A549 treated with AZD9567 at 1 μM for 4 hours (cell line): ENCODE data around the gene PCDHGA2. TPM values are rescaled to one million over a fixed set of nuclear protein-coding genes. Genes with fewer than 3 reads are reported as not detected.

Source experiments
- total RNA-seq: library from RNA; stranded (reverse); fragments of 200-300 nt; extraction: Qiagen RNA extraction; gene quantifications from 5 replicates; pipeline ENCODE4 v1.2.3, GENCODE V29; 2022; ENCODE audit not compliant: insufficient read depth

PCDHGA2 gene
- total RNA-seq = 0.42 to 1.1 TPM (median 0.53 TPM) in 5 replicates

GRCh38 chr5:141338538-141339306 lies at the start of gene PCDHGA2:
PCDHGA2 (plus strand) TSS chr5:141338760.

GRCh38 chr5:141303756-141304155 lies 34.8 kb upstream of the PCDHGA2 start, which contains the start of gene SLC25A2:
SLC25A2 (minus strand) TSS chr5:141304049; CDS start chr5:141303865, 184 bp downstream.

GRCh38 chr5:141320225-141321169 lies 18.1 kb upstream of the PCDHGA2 start, which contains the start of gene TAF7:
TAF7 (minus strand) TSS chr5:141320784; CDS start chr5:141320044, 740 bp downstream.

GRCh38 chr5:141330299-141331080 lies 8.1 kb upstream of the PCDHGA2 start, which contains the start of gene PCDHGA1:
PCDHGA1 (plus strand) TSS chr5:141330514.

GRCh38 chr5:141343242-141343952 lies 4.8 kb downstream of the PCDHGA2 start, which contains the start of gene PCDHGA3:
PCDHGA3 (plus strand) TSS chr5:141343829; CDS start chr5:141344034, 205 bp downstream.

GRCh38 chr5:141349917-141350619 lies 11.5 kb downstream of the PCDHGA2 start, which contains the start of gene PCDHGB1:
PCDHGB1 (plus strand) TSS chr5:141350099; CDS start chr5:141350261, 162 bp downstream.

GRCh38 chr5:141354900-141355469 lies 16.4 kb downstream of the PCDHGA2 start, which contains the start of gene PCDHGA4:
PCDHGA4 (plus strand) TSS chr5:141355021; CDS start chr5:141355108, 87 bp downstream.

GRCh38 chr5:141359790-141360426 lies 21.3 kb downstream of the PCDHGA2 start, which contains the start of gene PCDHGB2:
PCDHGB2 (plus strand) TSS chr5:141359994; CDS start chr5:141360136, 142 bp downstream.

GRCh38 chr5:141363952-141364660 lies 25.5 kb downstream of the PCDHGA2 start, which contains the start of gene PCDHGA5:
PCDHGA5 (plus strand) TSS chr5:141364162; CDS start chr5:141364331, 169 bp downstream.

GRCh38 chr5:141369994-141370848 lies 31.7 kb downstream of the PCDHGA2 start, which contains the start of gene PCDHGB3:
PCDHGB3 (plus strand) TSS chr5:141370242; CDS start chr5:141370395, 153 bp downstream.

GRCh38 chr5:141373673-141374317 lies 35.2 kb downstream of the PCDHGA2 start, which contains the start of gene PCDHGA6:
PCDHGA6 (plus strand) TSS chr5:141373891; CDS start chr5:141374084, 193 bp downstream.

GRCh38 chr5:141382469-141383294 lies 44.1 kb downstream of the PCDHGA2 start, which contains the start of gene PCDHGA7:
PCDHGA7 (plus strand) TSS chr5:141382742; CDS start chr5:141382900, 158 bp downstream.

GRCh38 chr5:141387557-141388311 lies 49.2 kb downstream of the PCDHGA2 start, which contains the start of gene PCDHGB4:
PCDHGB4 (plus strand) TSS chr5:141387698; CDS start chr5:141387885, 187 bp downstream.

GRCh38 chr5:141392429-141393198 lies 54.1 kb downstream of the PCDHGA2 start, which contains the start of gene PCDHGA8:
PCDHGA8 (plus strand) TSS chr5:141392633; CDS start chr5:141392814, 181 bp downstream.

